ENCODE measurements around the gene TARBP2.

Gene TARBP2

GRCh38 chr12:53482626-53483168 is 18.4 kb upstream of the TARBP2 start:
- DNase-seq (ENCODE audit: low spot score in 2 of 2) (no peak), ATAC-seq (ENCODE audit: low read depth) (no peak)
- Mint-ChIP-seq H3K9me3 (no peaks in the 10 kb centered on the region), H3K36me3 (peaks cover 17% of the 10 kb centered on the region), H3K4me3 (no peak overlapping the region), H3K27me3 (no peaks in the 10 kb centered on the region), H3K4me1 (peaks cover 15% of the 10 kb centered on the region), H3K27ac (no peak overlapping the region)

- Mint-ChIP-seq H3K27ac (peak overlapping the region; percentile 47), H3K4me3 (no peak overlapping the region), H3K27me3 (no peaks in the 10 kb centered on the region), H3K9me3 (no peaks in the 10 kb centered on the region), H3K36me3 (peaks cover 17% of the 10 kb centered on the region), H3K4me1 (peaks cover 15% of the 10 kb centered on the region)
- no peak for DNase-seq (ENCODE audit: low spot score in 2 of 2)
- ATAC-seq (ENCODE audit: low read depth), result peak; percentile 63
Observed at GRCh38 chr12:53483225-53483978, 17.7 kb upstream of the TARBP2 start.

GRCh38 chr12:53483979-53484377 is 17.1 kb upstream of the TARBP2 start:
- DNase-seq (ENCODE audit: low spot score in 2 of 2) (no peak), ATAC-seq (ENCODE audit: low read depth) (no peak)
- Mint-ChIP-seq H3K4me1 (peaks cover 15% of the 10 kb centered on the region), H3K9me3 (no peaks in the 10 kb centered on the region), H3K36me3 (peaks cover 14% of the 10 kb centered on the region), H3K4me3 (no peak overlapping the region), H3K27ac (peak overlapping the region; percentile 47), H3K27me3 (no peaks in the 10 kb centered on the region)

GRCh38 chr12:53484686-53485575 is 16.2 kb upstream of the TARBP2 start:
- Mint-ChIP-seq H3K36me3 (peaks cover 7% of the 10 kb centered on the region), H3K9me3 (no peaks in the 10 kb centered on the region), H3K27ac (peak overlapping the region; percentile 41), H3K4me1 (peaks cover 13% of the 10 kb centered on the region), H3K4me3 (no peak overlapping the region), H3K27me3 (no peaks in the 10 kb centered on the region)
- DNase-seq (ENCODE audit: low spot score in 2 of 2) (no peak), ATAC-seq (ENCODE audit: low read depth) (no peak)

GRCh38 chr12:53485955-53486735 is 14.9 kb upstream of the TARBP2 start:
- ATAC-seq (ENCODE audit: low read depth), result no peak
- Mint-ChIP-seq H3K36me3 (peaks cover 6% of the 10 kb centered on the region), H3K27me3 (no peaks in the 10 kb centered on the region), H3K4me1 (peaks cover 13% of the 10 kb centered on the region), H3K4me3 (no peak overlapping the region), H3K9me3 (no peaks in the 10 kb centered on the region), H3K27ac (peak overlapping the region; percentile 7)
- no peak for DNase-seq (ENCODE audit: low spot score in 2 of 2)

GRCh38 chr12:53486736-53487487 is 14.2 kb upstream of the TARBP2 start:
- Mint-ChIP-seq H3K4me1 (peaks cover 13% of the 10 kb centered on the region), H3K9me3 (no peaks in the 10 kb centered on the region), H3K4me3 (no peak overlapping the region), H3K27me3 (no peaks in the 10 kb centered on the region), H3K36me3 (peaks cover 6% of the 10 kb centered on the region), H3K27ac (peak overlapping the region; percentile 7)
- ATAC-seq (ENCODE audit: low read depth), result no peak
- no peak for DNase-seq (ENCODE audit: low spot score in 2 of 2)

GRCh38 chr12:53489242-53489864 is 11.7 kb upstream of the TARBP2 start:
- DNase-seq (ENCODE audit: low spot score in 2 of 2) (no peak), ATAC-seq (ENCODE audit: low read depth) (no peak)
- peaks cover 2% of the 10 kb centered on the region for H3K36me3 Mint-ChIP-seq
- no peak overlapping the region for H3K4me3 Mint-ChIP-seq
- H3K9me3 Mint-ChIP-seq, result no peaks in the 10 kb centered on the region
- H3K27me3 Mint-ChIP-seq, result no peaks in the 10 kb centered on the region
- H3K27ac Mint-ChIP-seq, result no peak overlapping the region
- H3K4me1 Mint-ChIP-seq, result peaks cover 21% of the 10 kb centered on the region

GRCh38 chr12:53492188-53492587 is 8.9 kb upstream of the TARBP2 start:
- ATAC-seq (ENCODE audit: low read depth) (no peak), DNase-seq (ENCODE audit: low spot score in 2 of 2) (no peak)
- peak overlapping the region; percentile 90 for H3K27ac Mint-ChIP-seq
- no peaks in the 10 kb centered on the region for H3K36me3 Mint-ChIP-seq
- no peaks in the 10 kb centered on the region for H3K27me3 Mint-ChIP-seq
- peaks cover 17% of the 10 kb centered on the region for H3K4me1 Mint-ChIP-seq
- no peaks in the 10 kb centered on the region for H3K9me3 Mint-ChIP-seq
- peak overlapping the region; percentile 67 for H3K4me3 Mint-ChIP-seq

GRCh38 chr12:53492830-53493609 is 8.1 kb upstream of the TARBP2 start:
- ATAC-seq (ENCODE audit: low read depth) (peak; percentile 98), DNase-seq (ENCODE audit: low spot score in 2 of 2) (peak; percentile 84 to 88)
- Mint-ChIP-seq H3K4me3 (peak overlapping the region; percentile 86), H3K36me3 (no peaks in the 10 kb centered on the region), H3K4me1 (peaks cover 19% of the 10 kb centered on the region), H3K27ac (peak overlapping the region; percentile 90), H3K9me3 (no peaks in the 10 kb centered on the region), H3K27me3 (no peaks in the 10 kb centered on the region)

GRCh38 chr12:53493610-53494391 is 7.3 kb upstream of the TARBP2 start:
- peak overlapping the region; percentile 90 for H3K27ac Mint-ChIP-seq
- no peak for ATAC-seq (ENCODE audit: low read depth)
- no peaks in the 10 kb centered on the region for H3K36me3 Mint-ChIP-seq
- H3K4me1 Mint-ChIP-seq, result peaks cover 27% of the 10 kb centered on the region
- peak overlapping the region; percentile 86 for H3K4me3 Mint-ChIP-seq
- no peak for DNase-seq (ENCODE audit: low spot score in 2 of 2)
- H3K27me3 Mint-ChIP-seq, result no peaks in the 10 kb centered on the region
- H3K9me3 Mint-ChIP-seq, result no peaks in the 10 kb centered on the region

- DNase-seq (ENCODE audit: low spot score in 2 of 2) (no peak), ATAC-seq (ENCODE audit: low read depth) (no peak)
- Mint-ChIP-seq H3K27me3 (no peaks in the 10 kb centered on the region), H3K4me1 (peaks cover 37% of the 10 kb centered on the region), H3K4me3 (no peak overlapping the region), H3K36me3 (no peaks in the 10 kb centered on the region), H3K27ac (no peak overlapping the region), H3K9me3 (no peaks in the 10 kb centered on the region)
Observed at GRCh38 chr12:53495903-53496751, 5.0 kb upstream of the TARBP2 start.
